Right kidney (tissue), 1 donor: ENCODE measurements around the gene PLXNC1.

Source experiments
- DNase-seq: peaks from one replicate; pipeline ENCODE4 v3.0.0-alpha.2; 2016

The PLXNC1 gene

DNA sequence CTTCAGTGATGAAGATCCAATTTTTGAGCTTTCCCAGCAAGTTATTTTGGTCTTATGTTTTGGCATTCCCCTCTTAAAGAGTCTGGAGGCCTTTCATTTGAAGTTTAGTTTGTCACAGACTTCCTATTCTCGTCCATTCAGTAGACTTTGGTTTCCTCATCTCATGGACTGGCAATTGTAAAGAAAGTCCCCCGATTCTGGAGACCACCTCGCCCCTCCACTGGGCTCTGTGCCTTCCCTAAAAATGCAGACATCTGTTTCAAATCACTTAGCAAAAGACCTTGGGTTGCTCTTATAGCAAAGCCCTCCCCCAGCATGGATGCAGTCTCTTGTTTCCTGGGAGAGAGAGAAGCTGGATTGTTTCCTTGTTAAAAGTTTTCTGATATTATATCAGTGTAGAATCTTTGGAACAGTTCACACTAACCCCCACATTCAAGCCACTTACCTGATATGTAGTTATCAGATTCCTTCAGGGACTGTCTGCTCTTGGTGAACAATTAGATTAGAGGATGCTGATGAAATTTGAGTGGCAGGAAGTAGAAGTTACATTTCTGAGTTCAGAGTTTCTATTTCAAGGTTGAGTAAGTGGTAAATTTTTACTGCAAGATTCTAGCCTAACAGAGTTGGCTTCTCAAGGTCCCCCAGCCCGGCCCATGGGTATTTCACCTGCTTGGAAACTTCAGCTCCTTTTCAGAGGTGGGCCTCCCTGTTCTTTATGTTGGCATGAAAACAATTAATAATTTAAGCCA is 56.3 kb downstream of the PLXNC1 start:
- DNase-seq = no peak

DNA sequence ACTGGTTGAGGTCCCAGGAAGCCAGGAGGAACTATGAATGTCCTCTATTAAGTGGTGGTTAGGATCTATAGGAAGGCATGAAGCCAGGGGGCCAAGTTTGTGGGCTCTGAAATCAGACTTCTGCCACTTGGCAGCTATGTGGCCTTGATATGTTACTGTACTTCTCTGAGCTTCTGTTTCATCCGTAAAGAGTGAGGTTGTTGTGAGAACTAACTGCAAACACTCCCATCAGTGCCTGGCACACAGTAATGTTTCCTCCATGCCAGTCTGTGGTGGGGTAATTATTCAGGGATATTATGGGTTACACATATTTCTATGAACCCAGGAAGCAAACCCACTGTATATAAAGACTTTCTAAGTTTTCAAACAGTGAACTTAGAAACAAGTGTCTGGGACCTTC is 57.4 kb downstream of the PLXNC1 start:
- DNase-seq = no peak

DNA sequence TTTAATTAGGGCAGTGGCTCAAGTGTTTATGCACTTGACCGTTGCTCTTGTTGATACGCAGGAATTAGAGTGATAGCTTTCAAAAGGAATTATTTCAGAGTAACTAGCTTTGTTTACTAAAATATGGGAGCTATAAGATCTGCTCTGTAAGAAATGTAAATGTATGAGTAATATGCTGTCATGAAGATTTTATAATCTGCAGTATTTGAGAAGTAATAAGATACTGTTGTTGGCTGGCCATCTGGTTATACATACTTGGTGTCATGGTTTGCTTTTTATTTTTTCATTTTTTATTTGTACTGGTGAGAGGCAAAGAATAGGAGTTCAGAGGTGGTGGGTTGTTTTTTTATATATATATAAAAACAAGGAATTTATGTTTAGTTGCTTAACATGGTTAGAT is 58.5 kb downstream of the PLXNC1 start:
- DNase-seq = no peak

DNA sequence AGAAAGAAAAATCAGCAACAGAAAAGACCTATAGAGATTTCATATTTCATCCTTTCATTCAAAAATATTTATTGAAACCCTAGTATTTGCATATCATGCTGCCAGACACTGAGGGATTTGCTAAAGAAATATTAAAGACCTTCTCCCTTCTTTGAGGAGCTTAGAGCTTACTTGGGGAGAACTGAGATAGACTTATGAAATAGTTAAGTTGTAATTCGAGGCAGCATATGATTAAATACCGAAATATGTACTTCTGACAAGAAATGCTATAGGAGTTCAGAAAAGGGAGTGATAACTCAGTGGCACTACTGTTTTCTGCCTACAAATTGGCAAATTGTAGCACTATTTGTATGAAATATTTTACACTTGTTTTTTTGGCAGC is 59.1 kb downstream of the PLXNC1 start:
- DNase-seq = no peak

DNA sequence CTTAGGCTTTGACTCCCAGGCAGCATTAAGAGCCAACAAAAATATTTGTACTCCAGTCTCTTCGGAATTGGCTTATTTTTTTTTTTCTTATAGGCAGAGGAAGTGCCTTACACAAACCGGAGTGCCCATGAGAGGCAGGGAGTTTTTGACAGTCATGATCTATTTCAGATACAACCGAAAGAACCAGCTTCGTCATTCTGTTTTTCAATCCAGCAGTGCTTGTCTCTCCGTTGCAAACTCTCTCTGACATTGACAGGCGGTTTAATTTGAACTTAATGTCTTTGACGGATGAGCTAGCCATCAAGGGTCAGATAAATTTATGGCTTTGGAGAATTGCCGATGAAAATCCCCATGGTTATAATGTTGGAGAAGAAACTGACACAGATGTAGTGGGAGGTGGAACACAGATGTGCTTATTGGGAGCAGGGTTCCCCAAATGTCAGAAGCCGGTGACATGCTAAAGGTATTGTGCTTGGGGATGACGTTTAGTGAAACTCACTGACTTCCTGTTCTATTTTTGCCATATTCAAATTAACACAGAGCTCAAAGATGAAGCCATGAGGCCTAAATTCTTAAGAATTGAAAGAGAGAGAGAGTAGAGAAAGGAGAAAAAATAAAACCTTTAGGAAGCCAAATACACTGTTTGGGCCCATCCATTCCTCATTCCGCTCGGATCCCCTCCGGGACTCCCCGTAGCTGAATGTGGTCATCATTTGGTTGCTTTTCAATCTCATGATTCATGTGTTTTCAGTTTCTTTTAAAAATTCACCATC is 59.7 kb downstream of the PLXNC1 start:
- DNase-seq = peak; percentile 16

DNA sequence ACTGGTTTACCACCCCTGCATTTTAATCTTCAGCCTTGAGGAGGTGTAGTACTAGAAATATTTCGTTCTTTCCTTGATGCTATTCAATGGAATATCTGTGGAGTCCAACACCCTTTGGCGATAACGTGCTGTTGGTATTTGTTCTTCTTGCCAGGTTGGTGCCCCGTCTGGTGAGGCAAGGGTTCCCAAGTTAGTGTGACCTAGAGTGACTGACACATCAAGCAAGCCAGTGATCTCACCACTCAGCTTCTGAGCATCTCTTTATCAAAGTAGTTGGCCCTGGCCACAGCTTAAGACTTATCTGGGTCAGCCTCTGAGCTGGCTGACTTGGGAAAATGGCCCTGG is 60.2 kb downstream of the PLXNC1 start:
- no peak for DNase-seq

DNA sequence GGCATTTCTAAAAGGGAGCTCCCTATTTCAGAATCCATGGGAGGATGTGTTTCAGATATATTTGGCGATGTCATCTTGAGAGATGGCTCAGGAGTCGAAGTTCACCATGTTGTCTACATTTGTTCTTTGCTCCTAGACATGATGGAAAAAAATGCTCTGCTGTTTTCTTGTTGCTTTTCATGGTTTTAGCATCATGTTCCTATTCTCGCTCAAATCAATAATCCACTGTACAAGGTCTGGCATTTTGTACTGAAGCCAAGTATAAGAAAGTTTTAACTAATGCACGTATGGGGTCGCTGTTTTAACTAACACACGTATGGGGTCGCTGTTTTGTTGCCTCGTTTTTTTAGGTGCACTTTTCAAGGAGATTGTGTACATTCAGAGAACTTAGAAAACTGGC is 60.9 kb downstream of the PLXNC1 start:
- DNase-seq = no peak

DNA sequence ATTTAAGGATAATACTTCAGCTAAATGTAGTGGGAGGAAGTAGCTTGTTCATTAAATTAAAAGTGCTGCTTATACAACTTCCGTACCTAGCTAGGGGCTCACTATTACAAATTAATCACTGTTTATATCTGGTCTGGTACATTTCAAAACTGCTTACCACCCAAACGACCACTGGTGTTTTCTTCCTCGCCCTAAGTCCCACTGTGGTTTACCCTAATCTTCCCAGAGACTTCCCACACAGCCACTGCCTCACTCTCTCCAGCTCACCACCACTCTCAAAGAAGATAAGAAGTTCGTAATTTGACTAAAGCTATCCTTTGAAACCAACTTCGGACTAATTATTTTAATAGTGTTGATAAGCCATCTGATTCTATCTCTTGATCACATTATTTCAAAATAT is 62.6 kb downstream of the PLXNC1 start:
- no peak for DNase-seq

DNA sequence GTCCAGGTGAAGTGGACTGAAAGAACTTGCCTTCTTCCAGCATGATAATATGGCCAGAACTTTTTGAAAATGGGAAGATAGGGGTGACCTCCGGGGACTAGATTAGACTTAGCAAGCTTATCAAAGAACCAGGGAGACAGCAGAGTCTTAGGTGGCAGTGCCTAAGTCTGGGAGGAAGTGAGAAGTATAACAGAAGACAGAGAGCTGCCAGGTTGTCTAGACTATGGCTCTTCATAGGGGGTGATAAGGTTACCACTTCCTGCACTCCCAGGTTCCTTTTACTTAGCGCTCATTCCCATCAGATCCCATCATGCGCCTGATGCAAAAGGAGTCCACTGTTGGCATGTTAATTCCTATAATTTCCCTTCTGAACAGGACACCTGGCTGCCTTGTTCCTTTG is 69.9 kb downstream of the PLXNC1 start:
- DNase-seq = no peak

DNA sequence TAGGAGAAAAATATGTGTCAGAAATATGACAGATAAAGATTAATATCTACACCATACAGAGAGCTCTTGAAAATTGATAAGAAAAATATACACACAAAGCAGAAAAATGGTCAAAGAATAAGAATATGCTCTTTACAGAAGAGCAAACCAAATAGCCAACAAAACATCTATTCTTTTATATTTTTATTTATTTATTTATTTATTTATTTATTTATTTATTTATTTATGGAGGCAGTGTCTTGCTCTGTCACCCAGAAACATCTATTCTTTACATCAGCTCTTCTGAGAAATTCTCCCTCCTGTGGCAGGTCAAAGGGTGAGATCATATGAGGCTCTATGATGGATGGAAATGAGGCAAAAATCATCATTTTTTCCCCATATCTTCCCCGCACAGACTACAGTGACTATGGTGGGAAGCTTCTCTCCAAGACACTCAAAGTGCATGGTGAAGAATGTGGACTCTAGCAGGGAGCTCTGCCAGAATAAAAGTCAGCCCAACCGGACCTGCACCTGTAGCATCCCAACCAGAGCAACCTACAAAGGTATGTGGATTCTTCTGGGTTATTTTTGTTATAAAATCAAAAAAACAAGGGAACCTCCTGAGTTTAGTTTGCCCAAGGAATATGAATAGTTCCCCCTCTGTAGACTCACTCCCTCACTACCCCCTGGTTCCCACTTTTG is 71.4 kb downstream of the PLXNC1 start:
- no peak for DNase-seq

DNA sequence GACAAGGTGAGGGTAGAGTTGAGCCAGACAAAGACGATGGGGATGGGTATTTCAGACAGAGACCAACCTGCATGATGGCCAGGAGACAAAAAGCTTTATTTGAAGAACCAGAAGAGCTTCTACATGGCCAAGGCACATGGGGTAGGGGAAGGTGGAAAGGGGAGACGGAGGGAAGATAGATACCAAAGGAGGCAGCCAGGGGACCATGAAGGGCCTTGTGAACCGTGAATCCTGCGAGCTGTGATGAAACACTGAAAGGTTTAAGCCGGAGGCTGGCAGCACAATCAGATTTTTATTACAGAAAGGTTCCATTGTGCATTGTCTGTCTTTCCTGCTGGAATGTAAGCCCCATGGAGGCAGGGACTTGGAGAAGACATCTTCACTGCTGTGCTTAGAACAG is 72.4 kb downstream of the PLXNC1 start:
- no peak for DNase-seq

DNA sequence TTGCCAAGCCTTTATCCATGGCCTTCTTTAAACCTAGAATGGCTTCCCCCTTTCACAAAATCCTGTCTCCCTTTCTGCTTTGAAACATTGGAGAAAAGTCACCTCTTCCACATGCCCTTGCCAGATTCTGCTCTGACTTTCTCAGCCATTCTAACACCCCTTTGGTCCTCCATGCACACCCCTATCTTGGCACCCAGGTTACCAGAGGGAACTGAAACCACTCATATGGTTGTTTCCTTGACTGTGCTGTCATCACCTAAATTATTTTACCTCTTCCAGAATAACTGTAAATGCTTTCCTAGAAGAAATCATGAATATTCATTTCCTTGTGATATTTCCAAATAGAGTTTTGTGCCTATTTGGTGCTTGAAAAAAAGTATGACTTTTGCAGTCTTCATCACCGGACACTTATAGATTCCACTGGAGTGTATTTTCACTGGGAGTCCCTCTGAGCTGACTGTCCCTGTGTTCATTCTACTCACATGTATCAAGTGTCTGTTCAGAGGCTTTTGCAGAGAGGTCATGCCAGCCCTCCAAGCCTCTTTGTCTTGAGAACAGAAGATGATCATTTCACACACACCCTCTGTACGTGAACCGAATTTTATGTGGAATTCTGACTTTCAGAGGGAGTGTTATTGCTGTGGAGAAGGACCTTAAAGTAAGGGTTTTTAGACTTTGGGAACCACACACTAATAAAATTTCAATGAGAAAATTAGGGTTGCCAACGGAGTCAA is 74.1 kb downstream of the PLXNC1 start:
- DNase-seq = no peak

DNA sequence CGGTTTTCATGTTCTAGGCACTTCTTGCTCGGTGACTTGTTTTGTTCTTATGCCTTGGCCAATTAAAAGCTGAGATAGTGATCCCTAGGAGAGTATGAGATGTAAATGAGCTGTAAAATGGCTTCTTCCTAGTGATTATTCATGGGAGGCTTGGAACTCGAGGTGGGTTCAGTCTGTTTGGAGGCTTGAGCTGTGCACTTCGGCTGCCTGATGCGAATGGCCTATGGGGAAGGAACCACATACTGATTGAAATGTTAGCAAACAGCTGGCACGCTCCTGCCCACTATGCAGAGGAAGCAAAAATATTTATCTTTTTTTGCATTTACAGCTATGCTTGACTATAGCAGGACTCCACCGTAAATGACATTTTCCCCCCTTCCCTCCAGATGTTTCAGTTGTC is 75.5 kb downstream of the PLXNC1 start:
- DNase-seq = no peak

DNA sequence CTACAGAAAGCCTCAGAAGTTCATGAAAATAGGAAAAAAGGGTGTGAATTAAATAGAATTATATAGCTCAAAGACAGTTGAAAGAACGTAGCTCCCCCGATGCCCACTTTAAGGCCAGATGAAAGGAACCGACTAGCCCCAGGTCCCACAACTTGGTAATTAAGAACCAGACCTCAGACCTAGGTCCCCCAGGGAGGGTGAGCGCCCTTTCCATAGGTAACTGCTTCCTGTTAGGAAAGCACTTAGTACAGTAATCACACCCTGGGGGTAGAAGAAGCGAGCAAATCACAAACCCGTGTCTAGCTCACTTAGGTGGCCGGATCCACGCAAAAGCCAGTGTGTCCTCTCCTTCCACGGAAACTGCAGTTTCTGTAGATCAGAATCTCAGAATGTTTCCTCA is 77.1 kb downstream of the PLXNC1 start:
- DNase-seq = no peak

DNA sequence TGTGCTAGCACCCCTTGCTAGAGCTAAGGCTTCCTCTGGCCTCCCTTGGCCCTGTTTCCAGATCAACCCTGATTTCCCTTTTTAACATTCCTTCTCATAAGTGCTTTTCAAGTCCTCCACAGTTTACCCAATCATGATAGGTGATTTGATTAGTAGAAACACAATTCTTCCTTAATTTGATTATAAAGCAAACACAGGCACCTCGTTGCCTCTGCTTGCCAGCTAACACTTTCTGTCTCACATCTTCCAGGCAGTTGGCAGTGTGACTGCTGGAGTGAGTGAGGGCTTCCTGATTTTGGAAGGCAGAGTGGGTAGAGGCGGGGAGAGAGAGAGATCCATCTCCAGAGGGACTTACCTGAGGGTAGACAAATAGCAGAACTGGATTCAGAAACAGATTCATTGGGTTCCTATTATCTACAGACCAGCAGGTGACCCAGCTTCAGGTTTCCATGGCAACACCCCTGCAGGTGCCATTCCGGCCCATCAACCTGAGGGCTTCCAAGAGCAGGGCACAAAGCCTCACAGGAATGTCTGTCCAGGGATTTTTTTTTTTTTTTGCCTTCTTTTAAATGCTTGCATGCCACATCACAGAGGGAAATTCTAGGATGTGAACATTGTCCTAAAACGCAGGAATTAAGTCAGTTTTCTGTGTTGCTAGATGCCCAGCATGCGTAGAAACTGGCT is 77.7 kb downstream of the PLXNC1 start:
- no peak for DNase-seq

DNA sequence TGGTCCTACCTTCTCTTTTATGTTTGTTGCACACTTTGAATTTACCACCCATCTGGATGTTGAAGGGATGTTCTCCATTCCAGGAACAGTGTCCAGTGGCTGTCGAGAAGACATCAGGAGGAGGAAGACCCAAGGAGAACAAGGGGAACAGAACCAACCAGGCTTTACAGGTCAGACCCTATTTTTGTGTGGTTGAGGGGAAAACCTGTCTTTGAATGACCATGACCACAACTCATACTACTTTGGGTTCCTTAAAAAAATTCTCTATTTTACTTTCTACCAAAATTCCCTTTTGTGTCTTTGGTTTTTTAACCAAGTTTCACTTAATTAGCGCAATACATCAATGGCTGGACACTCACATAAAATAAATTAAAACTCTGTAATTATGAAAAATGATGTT is 78.7 kb downstream of the PLXNC1 start:
- DNase-seq = no peak

DNA sequence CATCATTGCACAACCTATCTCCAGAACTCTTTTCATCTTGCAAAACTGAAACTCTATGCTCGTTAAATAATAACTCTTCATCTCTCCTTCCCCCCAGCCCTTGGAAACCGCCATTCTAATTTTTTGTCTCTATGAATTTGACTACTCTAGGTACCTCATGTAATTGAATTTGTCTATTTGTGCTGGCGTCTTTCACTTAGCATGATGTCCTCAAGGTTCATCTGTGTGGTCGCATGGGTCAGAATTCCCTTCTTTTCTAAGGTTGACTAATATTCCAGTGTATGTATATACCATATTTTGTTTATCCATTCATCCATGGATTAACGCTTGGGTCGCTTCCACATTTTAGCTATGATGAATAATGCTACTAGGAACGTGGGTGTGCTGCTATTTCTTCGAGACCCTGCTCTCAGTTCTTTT is 80.1 kb downstream of the PLXNC1 start:
- DNase-seq = no peak

DNA sequence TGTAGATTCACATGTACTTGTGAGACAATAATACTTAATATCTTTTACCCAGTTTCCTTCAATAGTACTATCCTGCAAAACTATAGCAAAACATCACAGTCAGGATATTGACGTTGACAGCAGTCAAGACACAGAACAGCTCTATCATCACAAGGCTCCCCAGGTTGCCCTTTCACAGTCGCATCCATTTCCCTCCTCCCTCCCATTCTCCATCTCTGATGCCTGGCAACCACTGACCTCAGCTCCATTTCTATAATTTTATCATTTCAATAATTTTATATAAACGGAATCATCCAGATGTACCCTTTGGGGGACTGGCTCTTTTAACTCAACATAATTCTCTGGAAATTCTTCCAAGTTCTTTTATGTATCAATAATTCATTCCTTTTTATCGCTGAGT is 81.5 kb downstream of the PLXNC1 start:
- no peak for DNase-seq

DNA sequence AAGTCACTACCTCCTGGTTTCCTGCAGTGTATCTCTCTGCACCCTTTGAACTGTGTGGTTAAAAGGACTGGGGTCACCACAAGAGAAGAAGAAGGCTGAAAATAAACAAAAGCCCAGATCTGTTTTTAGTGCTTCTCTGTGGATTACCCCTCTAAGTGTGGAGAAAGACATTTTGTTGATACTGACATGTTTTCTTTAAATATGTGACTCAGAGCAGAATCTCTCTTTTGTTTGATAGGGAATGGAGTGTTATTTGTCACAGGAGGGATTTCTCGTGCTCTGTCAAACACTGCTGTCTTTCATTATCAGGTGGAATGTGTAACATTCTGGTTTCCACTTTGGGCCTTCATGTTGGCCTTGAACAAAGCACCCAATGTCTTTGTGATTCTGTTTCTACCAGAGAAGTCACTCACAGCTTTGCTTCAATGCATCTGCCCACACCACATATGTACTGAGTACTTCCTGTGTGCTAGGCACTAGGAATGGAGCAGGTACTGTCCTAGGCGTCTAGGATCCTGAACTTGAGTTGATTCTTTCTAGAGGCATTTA is 82.1 kb downstream of the PLXNC1 start:
- DNase-seq = no peak

DNA sequence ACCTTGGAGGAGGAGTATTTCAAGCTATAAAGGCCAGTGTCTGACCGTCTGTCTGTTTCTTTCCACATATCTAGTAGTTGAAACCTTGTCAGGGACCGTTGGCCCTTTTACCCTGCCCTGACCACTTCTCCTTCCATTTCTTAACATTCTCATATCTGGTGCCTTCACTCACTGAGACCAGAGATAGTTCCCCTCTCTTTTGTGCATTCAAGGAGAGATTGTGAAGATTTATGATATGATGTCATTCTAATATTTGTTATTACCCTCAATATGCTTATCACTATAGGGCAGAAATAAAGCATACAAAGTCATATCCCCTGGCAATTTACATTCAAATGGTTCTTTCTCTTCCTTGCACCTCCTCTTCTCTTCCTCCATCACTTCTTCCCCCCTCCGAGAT is 83.3 kb downstream of the PLXNC1 start:
- DNase-seq = no peak

DNA sequence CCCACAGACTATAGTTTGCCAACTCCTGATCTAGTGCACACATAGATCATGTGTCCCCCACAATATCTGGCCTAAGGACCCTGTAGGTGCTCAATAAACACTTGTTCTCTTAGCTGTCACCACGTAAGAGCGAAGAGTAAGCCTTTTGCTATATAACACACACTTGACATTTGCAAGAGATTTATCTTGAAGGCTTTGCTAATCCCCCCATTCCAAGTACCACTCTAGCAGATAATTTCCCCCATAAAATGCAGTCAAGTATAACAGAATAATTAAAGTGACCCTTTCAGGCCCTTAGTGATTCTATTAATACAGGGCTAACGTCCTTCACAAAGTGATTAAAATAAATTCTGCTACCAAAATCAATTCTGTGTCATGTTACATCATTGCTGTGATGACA is 87.5 kb downstream of the PLXNC1 start:
- DNase-seq = no peak

DNA sequence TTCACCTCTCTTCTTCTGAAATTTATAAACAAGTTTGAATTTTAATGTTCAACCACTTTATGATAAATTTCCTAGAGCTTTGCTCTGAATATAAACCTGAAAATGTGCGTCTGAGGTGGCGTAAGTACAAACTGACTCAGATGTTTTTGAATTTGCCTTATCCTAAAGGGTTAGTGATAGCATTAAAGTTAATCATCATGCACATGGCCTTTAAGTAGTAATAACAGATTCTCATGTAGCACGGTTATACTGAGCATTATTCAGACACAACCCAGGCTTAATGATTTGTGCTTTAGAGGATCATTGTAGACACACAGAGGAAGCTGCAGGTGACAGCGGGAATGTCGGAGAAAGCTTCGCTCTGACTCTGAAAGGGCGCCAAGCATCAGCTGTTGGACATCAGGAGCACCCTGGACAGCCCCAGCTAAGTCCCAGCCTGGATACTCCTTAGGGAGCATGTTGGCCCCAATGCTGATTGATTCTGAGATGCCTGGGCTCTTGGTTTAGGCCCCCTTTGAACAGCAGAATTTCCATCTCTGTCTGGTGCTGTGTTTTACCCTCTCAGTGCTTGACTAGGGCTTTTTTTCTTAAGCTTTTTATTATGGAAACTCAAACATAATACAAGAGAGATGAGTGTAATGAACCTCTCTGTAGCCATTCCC is 91.1 kb downstream of the PLXNC1 start:
- DNase-seq = no peak
